Stimulated activated naive B cell treated with anti-CD40 and anti-IgM and Interleukin-4, amounts not matched to agents 10 μg/mL and 1 μg/mL and 100 μg/mL, for 72 hours (primary cell): ENCODE measurements around the gene ZNF385C.

Source experiments
- ATAC-seq, 2 donors: fragments of 150-1000 bp; cut with Tn5 transposase; replicated peaks; 2 replicates each; pipeline ENCODE4 v1.10.0; 2021; ENCODE audit warnings: moderate library complexity in 1 of 2
- DNase-seq: peaks from one replicate; pipeline ENCODE4 v3.0.0; 2021
- H3K27ac Mint-ChIP-seq: one replicate; pipeline ENCODE4 v1.8.0; 2022; ENCODE audit warnings: mild to moderate bottlenecking, mixed read lengths
- H3K27me3 Mint-ChIP-seq, 2 donors: one replicate each; pipeline ENCODE4 v1.8.0; 2022; ENCODE audit warnings: mixed read lengths in 2 of 2
- H3K36me3 Mint-ChIP-seq, 2 donors: one replicate each; pipeline ENCODE4 v1.8.0; 2022; ENCODE audit warnings: mixed read lengths in 2 of 2, mild to moderate bottlenecking in 1 of 2
- H3K4me1 Mint-ChIP-seq, 2 donors: one replicate each; pipeline ENCODE4 v1.8.0; 2022; ENCODE audit warnings: mixed read lengths in 2 of 2, mild to moderate bottlenecking in 1 of 2
- H3K4me3 Mint-ChIP-seq, 2 donors: one replicate each; pipeline ENCODE4 v1.8.0; 2022; ENCODE audit warnings: mild to moderate bottlenecking in 2 of 2, mixed read lengths in 2 of 2, moderate library complexity in 1 of 2
- H3K9me3 Mint-ChIP-seq, 2 donors: one replicate each; pipeline ENCODE4 v1.8.0; 2022; ENCODE audit warnings: mixed read lengths in 2 of 2, mild to moderate bottlenecking in 1 of 2

ZNF385C gene

DNA sequence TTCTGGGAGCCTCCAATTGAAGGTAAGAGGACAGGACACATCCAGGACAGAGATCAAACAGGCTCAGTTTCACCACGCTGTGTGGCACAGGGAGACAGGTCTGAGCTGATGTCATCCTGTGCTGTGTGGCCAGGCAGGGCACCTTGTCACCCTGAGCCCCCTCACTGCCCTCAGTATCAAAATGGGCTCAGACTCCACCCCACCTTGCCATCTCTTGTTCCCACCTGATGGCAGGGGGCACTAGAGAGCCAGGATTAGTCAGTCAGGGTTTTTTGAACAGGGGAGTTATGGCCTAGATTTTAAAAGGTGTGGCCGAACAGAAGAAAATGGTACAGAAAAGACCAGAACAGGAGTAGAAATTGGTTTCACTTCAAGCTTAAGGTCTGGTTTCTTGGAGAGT, 20.3 kb upstream of the ZNF385C start:
- H3K9me3 Mint-ChIP-seq: no peaks in the 10 kb centered on the region
- no peak overlapping the region for H3K27ac Mint-ChIP-seq
- no peaks in the 10 kb centered on the region for H3K27me3 Mint-ChIP-seq
- ATAC-seq (peak; percentile 33 to 40), DNase-seq (no peak)
- no peak overlapping the region for H3K4me3 Mint-ChIP-seq
- H3K36me3 Mint-ChIP-seq: peaks cover 49 to 70% of the 10 kb centered on the region in 2 donors
- peaks cover 36 to 58% of the 10 kb centered on the region in 2 donors for H3K4me1 Mint-ChIP-seq

DNA sequence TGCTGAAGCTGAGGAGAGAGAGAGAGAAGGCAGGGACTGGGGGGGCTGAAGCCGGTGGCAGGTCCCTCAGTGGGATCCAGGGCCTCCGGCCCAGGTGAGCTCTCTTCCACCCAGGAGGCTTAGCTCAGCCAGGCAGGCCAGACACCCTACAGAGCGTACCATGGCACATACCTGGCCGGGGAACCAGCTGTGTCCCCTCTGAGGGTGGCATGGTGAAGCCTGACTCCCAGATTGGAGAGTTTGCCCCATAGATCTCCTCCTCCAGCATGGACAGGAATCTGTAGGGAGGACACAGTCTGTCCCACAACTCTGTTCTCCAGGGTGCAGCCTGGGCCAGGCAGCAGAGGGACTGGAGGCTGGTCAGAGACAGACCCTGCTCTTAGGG, 19.8 kb upstream of the ZNF385C start:
- DNase-seq: no peak
- no peak overlapping the region for H3K4me3 Mint-ChIP-seq
- H3K36me3 Mint-ChIP-seq: peaks cover 49 to 70% of the 10 kb centered on the region in 2 donors
- no peaks in the 10 kb centered on the region for H3K27me3 Mint-ChIP-seq
- peaks cover 36 to 61% of the 10 kb centered on the region in 2 donors for H3K4me1 Mint-ChIP-seq
- no peak overlapping the region for H3K27ac Mint-ChIP-seq
- no peaks in the 10 kb centered on the region for H3K9me3 Mint-ChIP-seq
- no peak for ATAC-seq

DNA sequence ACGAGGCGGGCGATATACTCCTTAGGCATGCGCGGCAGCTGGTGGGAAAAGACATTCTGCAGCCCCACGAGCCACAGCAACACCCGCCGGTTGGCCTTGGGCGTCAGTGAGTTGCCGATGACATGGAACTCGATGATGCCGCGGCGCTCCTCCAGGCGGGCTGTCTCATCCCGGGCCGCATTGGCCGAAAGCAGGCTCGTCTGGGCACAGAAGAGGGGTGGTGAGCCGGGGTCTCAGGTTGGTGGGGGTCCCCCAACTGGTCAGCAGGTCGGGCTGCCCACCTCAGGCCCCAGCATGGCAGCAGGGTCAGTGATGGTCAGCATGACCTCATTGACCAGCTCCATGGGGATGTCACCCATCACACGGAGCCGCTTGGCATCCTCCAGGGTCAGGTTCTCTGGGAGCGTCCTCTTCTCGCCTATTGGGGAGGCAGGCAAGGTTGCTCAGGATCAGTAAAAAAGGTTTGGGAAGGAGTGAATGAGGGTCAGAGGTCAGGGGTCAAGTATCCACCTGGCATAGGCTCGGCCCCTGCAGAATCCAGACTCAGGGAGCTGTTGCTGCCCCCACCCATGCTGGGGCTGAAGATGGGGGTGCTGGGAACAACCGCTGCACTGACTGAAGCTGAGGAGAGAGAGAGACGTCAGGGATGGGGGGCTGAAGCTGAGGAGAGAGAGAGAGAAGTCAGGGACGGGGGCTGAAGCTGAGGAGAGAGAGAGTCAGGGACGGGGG, 19.3 kb upstream of the ZNF385C start:
- H3K4me3 Mint-ChIP-seq: no peak overlapping the region
- ATAC-seq (no peak), DNase-seq (no peak)
- H3K36me3 Mint-ChIP-seq: peaks cover 47 to 67% of the 10 kb centered on the region in 2 donors
- H3K27ac Mint-ChIP-seq: peak overlapping the region; percentile 43
- H3K9me3 Mint-ChIP-seq: no peaks in the 10 kb centered on the region
- H3K27me3 Mint-ChIP-seq: no peaks in the 10 kb centered on the region
- H3K4me1 Mint-ChIP-seq: peaks cover 39 to 65% of the 10 kb centered on the region in 2 donors

DNA sequence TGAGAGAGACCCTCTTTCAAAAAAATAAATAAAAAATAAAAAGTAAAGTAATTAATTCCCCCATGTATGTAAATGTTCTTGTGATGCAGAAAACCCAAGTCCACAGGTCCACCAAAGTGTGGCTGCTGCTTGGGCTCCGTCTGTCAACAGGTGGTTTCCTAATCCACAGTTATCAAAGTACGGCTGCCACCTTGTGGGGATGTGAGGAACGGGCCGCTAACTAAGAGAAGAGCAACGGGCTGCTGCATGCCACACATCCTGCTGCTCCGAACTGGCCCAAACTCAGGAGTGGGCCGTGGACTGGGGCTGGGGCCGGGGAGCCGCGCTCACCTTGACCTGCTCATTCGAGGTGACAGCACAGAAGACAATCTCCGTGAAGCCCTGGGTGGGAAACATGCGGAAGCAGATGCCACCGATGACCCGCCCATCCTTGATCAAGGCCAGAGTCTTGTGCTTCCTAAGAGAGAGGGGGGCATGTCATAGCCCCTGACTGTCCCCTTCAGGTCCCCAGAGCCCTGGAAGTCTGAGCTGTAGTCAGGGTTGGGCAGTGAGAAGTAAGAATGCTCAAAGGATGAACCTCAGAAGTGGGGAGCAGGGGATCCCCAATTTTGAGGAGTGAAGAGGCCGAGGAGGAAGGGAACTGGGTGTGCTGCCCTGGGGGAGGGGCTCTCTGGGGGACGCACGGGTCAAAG, 18.6 kb upstream of the ZNF385C start:
- peak overlapping the region; percentile 43 for H3K27ac Mint-ChIP-seq
- no peak overlapping the region for H3K4me3 Mint-ChIP-seq
- peaks cover 44 to 60% of the 10 kb centered on the region in 2 donors for H3K36me3 Mint-ChIP-seq
- ATAC-seq (peak; percentile 40 to 50), DNase-seq (peak; percentile 73)
- no peaks in the 10 kb centered on the region for H3K9me3 Mint-ChIP-seq
- no peaks in the 10 kb centered on the region for H3K27me3 Mint-ChIP-seq
- H3K4me1 Mint-ChIP-seq: peaks cover 42 to 65% of the 10 kb centered on the region in 2 donors

DNA sequence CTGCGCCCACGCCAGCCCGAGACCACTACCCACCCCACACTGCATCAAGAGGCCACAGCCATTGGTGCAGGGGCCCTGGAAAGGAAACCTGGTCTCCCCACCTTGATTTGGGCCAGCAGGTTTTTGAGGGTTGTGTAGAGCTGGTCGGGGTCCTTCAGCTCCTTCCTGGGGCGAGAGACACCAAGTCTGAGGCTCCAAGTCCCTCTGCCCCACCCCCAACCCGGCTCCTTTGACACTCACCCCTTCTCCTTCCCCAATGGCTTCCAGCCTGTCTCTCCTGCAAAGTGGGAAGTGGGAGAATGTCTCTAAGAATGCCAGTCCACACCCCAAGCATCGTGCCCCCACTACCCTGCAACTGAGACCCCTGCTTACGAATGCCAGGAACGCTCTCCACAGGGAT, 15.8 kb upstream of the ZNF385C start:
- H3K9me3 Mint-ChIP-seq: no peaks in the 10 kb centered on the region
- H3K27me3 Mint-ChIP-seq: no peaks in the 10 kb centered on the region
- peaks cover 40 to 58% of the 10 kb centered on the region in 2 donors for H3K4me1 Mint-ChIP-seq
- no peak overlapping the region for H3K4me3 Mint-ChIP-seq
- peaks cover 46 to 67% of the 10 kb centered on the region in 2 donors for H3K36me3 Mint-ChIP-seq
- H3K27ac Mint-ChIP-seq: peak overlapping the region; percentile 88
- ATAC-seq: no peak
- DNase-seq: no peak

DNA sequence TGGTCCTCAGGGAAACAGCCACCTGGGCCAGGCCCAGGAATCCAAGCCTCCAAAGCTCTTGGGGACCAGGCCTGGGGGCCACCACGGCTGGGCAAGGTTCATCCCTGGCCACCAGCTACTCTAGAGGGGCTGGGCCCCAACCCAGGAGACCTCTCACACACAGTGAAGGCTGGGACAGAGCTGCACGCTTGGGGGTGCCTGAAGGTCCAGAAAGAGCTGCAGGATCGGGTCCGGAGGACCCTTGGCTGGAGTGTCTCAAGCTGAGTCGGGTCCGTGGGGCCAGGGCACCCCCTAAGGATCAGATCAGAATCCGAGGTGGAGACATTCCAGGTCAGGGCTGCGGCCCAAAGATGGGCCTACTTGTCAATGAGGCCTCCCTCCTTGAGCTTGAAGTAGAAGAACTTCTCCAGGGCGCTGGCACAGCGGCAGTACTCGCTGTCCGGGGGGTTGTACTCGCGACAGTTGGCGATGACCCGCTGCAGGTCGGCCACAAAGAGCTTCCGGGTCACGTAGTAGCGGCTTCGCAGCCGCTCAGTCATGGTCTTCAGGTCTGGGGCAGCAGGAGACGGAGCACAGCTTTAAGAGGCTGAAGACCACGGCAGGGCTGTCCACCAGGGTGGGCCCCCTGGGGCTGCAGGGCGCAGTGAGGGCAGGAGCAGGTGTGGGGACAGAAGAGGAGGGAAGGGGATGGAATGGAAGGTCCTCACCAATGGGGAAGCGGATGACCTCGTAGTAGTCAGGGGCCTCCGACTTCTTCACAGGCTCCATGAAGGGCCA, 15.2 kb upstream of the ZNF385C start:
- Mint-ChIP-seq H3K9me3 (no peaks in the 10 kb centered on the region), H3K27ac (peak overlapping the region; percentile 97), H3K4me1 (peaks cover 40 to 58% of the 10 kb centered on the region in 2 donors), H3K4me3 (no peak overlapping the region), H3K36me3 (peaks cover 43 to 67% of the 10 kb centered on the region in 2 donors), H3K27me3 (no peaks in the 10 kb centered on the region)
- no peak for DNase-seq
- ATAC-seq: no peak

DNA sequence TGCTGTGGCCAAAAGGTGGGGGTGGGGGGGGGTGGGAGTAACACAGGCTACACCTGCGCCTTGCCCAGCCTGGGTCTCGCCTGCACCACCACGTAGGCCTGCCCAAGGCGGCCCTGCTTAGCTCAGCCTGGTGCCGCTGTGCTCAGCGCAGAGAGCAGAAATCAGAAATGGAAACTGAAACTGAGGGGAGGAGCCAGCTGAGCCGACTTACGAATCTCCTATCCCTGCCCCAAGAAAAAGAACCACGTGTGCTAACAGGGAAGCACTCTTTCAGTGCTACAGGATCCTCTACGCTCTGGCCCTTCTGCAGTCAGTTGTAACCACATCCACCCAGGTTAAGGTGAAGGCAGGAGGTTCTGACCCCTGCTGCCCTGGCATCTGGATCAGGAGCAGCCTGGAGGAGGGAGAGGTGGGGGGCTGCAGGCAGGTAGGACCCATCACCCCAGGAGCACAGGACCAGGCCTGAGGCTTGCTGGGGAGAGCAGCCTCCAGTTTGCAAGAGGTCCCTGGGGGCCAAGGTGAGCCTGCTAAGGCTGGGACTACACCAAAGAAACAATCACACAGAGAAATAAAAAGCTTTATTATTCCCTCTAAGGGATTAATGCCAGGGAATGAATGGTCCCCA, 14.4 kb upstream of the ZNF385C start, which contains the start of gene DHX58:
DHX58 (minus strand) TSS at position 163 of the 625 bp plus-strand sequence. CDS start 822 bp downstream, outside the sequence.
- Mint-ChIP-seq H3K4me3 (peak within 1 kb of the TSS; percentile 84 to 90), H3K27me3 (no peaks in the 10 kb centered on the region), H3K9me3 (no peaks in the 10 kb centered on the region), H3K36me3 (peaks cover 41 to 63% of the 10 kb centered on the region in 2 donors), H3K4me1 (peaks cover 42 to 63% of the 10 kb centered on the region in 2 donors), H3K27ac (peak within 1 kb of the TSS; percentile 97)
- peak; percentile 86 to 87 for ATAC-seq
- peak; percentile 77 for DNase-seq

DNA sequence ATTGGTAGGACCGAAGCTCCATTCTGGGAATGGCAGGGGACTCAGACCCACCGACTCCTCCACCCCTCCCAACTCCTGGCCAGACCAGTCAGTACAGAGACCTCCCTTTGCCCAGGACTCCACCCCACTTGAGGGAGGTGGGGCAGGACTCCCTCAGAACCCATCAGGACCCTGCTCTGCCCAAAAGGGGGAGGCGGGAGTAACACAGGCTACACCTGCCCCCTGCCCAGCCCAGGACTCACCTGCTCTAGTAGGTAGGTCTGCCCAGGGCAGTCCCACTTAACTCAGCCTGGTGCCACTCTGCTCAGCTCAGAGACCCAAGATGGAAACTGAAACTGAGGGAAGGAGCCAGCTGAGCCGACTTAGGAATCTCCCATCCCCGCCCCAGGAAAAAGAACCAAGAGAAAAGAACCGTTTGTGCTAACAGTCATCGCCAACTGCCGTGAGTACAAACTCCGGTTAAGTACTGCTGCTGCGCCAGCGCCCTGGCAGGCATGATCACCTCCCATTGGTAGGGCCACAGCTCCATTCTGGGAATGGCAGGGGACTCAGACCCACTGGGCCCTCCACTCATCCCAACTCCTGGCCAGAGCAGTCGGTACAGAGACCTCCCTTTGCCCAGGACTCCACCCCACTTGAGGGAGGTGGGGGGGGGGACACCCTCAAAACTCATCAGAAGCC, 13.7 kb upstream of the ZNF385C start:
- Mint-ChIP-seq H3K9me3 (no peaks in the 10 kb centered on the region), H3K4me3 (peak overlapping the region; percentile 84 to 90), H3K4me1 (peaks cover 41 to 62% of the 10 kb centered on the region in 2 donors), H3K27ac (peak overlapping the region; percentile 97), H3K27me3 (no peaks in the 10 kb centered on the region), H3K36me3 (peaks cover 35 to 57% of the 10 kb centered on the region in 2 donors)
- ATAC-seq (peak; percentile 6 to 16), DNase-seq (no peak)

DNA sequence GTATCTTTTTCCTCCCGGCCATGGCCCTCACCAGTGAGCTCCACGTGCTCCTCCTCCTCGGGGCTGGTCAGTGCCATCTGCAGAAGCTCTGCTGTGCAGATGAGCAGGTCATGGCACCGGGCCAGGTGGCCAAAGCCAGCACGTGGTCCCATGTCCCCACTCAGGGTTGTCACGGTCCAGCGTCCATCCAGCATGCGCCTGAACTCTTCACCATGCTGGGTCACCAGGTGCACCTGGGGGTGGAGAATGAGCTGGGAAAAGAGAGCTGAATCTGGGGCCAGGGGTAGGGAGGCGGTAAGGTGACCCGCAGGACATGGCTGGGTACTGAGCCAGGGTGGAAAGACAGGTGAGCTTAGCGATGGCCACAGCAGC, 13.0 kb upstream of the ZNF385C start:
- H3K36me3 Mint-ChIP-seq: peaks cover 31 to 55% of the 10 kb centered on the region in 2 donors
- peak overlapping the region; percentile 13 to 51 for H3K4me3 Mint-ChIP-seq
- H3K27me3 Mint-ChIP-seq: no peaks in the 10 kb centered on the region
- no peak for DNase-seq
- no peaks in the 10 kb centered on the region for H3K9me3 Mint-ChIP-seq
- peaks cover 38 to 55% of the 10 kb centered on the region in 2 donors for H3K4me1 Mint-ChIP-seq
- no peak for ATAC-seq
- H3K27ac Mint-ChIP-seq: peak overlapping the region; percentile 59

DNA sequence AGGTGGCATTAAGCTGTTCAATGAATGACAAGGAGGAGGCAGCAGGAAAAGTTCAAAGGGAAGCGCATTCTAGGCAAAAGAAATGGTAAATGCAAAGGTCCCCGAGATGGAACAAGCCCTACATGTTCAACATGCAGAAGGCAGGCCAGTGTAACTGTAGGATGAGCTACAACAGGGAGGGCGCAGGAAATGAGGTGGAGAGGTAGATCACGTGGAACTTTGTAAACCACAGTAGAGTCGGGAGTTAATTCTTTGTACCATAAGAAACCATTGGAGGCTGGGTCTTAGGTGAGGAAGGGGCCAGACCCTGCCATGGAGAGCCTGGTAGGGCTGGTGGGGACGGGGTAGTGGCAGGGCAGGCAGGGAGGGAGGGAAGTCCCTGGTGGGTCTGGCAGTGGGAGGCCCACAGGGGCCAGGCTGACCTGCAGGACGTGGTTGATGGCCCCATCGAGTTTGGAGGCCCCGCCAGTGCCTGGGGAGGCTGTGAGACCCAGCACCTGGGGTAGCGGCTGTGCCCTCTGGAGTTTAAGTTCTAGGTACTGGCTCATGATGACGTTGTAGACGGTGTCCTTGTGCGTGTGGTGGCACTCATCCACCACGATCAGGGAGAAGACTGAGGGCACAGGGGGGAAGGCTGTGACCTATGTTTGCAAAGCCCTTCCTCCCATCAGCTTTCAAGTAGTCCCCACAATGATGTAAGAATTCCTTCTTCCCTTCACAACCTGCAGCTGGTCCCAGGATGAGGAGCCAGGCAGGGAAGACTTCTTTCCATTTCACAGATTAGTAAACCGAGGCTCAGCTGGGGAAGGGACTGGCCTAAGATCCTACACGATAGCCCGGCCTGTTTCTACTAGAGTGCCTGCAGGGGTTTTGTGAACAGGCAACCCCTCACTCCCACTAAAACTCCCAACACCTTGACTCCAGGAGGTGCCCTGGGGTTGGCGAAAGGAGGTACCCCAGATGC, 12.3 kb upstream of the ZNF385C start:
- H3K27ac Mint-ChIP-seq: peak overlapping the region; percentile 69
- peaks cover 29 to 55% of the 10 kb centered on the region in 2 donors for H3K36me3 Mint-ChIP-seq
- peak overlapping the region in 1 of 2 donors; percentile 17 for H3K4me3 Mint-ChIP-seq
- H3K27me3 Mint-ChIP-seq: no peaks in the 10 kb centered on the region
- no peaks in the 10 kb centered on the region for H3K9me3 Mint-ChIP-seq
- DNase-seq: no peak
- H3K4me1 Mint-ChIP-seq: peaks cover 35 to 48% of the 10 kb centered on the region in 2 donors
- no peak for ATAC-seq

DNA sequence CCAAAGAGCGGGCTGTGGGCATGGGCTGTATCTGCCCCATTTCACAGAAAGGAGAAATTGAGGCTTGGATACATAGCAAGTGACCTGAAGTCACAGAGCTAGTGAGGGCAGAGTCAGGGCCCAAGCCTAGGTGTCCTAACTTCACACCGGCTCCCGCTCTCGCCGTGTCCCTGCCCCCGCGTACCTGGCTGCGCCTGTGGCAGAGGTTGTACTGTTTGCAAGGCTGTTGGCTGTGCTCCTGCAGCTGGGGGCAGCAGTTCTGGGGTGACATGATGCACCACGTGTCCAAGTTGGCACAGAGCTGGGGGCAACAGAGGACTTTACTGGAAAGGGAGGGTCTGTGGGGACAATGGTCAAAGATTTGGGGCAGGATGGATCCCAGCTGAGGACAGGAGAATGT, 10.8 kb upstream of the ZNF385C start:
- peaks cover 22 to 49% of the 10 kb centered on the region in 2 donors for H3K36me3 Mint-ChIP-seq
- no peak for DNase-seq
- H3K27ac Mint-ChIP-seq: no peak overlapping the region
- H3K4me3 Mint-ChIP-seq: no peak overlapping the region
- H3K9me3 Mint-ChIP-seq: no peaks in the 10 kb centered on the region
- ATAC-seq: no peak
- no peaks in the 10 kb centered on the region for H3K27me3 Mint-ChIP-seq
- H3K4me1 Mint-ChIP-seq: peaks cover 32 to 45% of the 10 kb centered on the region in 2 donors

DNA sequence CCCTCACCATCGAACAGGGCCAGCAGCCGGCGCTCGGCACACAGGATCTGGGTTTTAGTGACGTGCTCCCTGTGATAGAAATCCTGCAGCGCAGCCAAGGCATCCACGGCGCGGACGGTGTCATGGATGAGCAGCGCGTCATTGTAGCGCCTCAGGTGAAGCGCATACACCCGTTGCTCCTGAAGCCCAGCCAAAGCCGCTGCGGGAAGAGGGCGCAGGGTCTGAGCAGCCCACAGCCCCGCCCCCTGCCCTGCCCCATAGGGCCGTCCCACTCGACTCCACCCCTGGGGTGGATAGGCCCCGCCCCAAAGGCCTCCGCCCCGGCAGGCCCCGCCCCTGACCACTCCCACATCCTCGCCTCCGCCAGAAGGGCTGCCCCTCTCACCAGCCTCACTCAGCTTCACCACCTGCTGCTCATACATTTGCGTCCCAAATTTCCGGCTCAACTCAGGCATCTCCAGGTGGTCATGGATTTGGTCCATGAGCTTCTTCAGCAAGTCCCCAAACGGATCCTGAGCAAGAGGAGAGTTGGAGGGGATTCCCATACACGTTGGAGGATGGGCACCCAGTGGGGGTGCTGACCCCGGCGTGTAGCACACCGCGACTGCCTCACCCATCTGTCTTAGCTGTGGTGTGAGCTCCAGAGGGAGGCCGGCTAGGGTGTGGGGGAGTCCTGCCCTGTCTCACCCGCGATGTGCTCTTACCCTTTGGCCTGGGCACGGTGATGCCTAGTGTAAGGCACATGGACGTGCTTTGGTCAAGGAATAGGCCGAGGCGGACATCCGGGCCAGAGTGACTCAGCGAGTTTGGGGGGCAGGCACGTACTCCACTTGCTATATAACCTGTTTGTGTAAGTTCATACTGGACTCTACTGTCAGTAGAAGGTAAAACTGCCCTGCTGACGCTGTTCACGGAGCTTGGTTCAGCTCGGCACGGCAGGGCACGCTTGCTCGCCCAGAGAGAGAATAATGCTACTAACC, 9.6 kb upstream of the ZNF385C start:
- ATAC-seq (peak; percentile 80 to 89), DNase-seq (peak; percentile 79)
- no peaks in the 10 kb centered on the region for H3K27me3 Mint-ChIP-seq
- peaks cover 20 to 48% of the 10 kb centered on the region in 2 donors for H3K36me3 Mint-ChIP-seq
- peaks cover 32 to 39% of the 10 kb centered on the region in 2 donors for H3K4me1 Mint-ChIP-seq
- peak overlapping the region; percentile 67 to 73 for H3K4me3 Mint-ChIP-seq
- H3K9me3 Mint-ChIP-seq: no peaks in the 10 kb centered on the region
- H3K27ac Mint-ChIP-seq: no peak overlapping the region
